ENCODE data around the gene RAPGEF4.

RAPGEF4 gene

DNA sequence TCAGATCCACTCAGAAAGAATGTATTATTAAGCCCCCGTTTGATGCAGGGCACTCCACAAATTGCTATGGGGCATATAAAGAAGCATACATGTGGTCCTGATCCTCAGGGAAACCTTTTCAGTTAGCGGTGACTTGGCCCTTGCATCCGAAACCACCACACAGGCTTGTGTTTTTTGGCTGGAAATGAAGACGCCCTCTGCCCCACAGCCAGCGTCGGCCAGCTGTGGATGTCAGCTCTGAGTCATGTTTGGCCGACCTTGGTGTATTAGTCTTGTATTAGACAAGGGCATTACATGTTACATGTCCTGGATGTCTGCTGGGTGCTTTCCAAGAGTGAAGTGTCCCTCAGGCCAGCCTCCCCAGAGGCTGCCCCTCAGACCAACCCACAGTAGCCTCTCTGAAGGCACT is 232.4 kb downstream of the RAPGEF4 start:
- no peak overlapping the region for H3K4me3 ChIP-seq (ENCODE audit: low read depth, low read length)
- in situ Hi-C loops (cut with HindIII; ENCODE audit: low sequenced_read_pairs): no loop called here
- DNase-seq (ENCODE audit: low read depth, low spot score): peak; percentile 96
- no peak for TF ChIP-seq CTCF (IDR thresholded peaks at IDR 0.05; ENCODE audit: low read depth, low read length)

GRCh38 chr2:172969166-172969565 is 233.5 kb downstream of the RAPGEF4 start:
- DNase-seq (ENCODE audit: low read depth, low spot score): no peak
- in situ Hi-C loops (cut with HindIII; ENCODE audit: low sequenced_read_pairs): no loop called here
- no peak overlapping the region for H3K4me3 ChIP-seq (ENCODE audit: low read depth, low read length)
- TF ChIP-seq CTCF (IDR thresholded peaks at IDR 0.05; ENCODE audit: low read depth, low read length): no peak

- no peak for TF ChIP-seq CTCF (IDR thresholded peaks at IDR 0.05; ENCODE audit: low read depth, low read length)
- in situ Hi-C loops (cut with HindIII; ENCODE audit: low sequenced_read_pairs): no loop called here
- no peak overlapping the region for H3K4me3 ChIP-seq (ENCODE audit: low read depth, low read length)
- no peak for DNase-seq (ENCODE audit: low read depth, low spot score)
Measured at GRCh38 chr2:172969609-172970008, 234.0 kb downstream of the RAPGEF4 start.

DNA sequence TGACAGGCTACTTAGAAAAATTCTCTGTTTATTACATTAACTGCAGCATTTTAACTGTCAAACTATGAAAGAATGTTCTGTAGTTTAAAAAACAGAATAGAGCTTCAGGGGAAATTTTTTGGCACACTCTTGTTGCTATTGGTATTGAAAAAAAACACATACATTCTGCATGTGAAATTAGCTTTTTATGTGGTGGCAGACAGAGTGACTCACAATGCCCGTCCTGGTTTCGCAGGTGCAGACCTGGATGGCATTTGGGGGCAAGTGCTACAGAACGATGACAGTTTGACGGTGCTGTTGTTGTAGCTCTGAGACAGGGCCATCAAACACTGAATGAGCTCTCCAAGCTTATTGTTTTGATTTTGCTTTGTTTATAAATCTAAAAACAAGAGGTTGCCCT is 235.0 kb downstream of the RAPGEF4 start:
- no peak for DNase-seq (ENCODE audit: low read depth, low spot score)
- no peak overlapping the region for H3K4me3 ChIP-seq (ENCODE audit: low read depth, low read length)
- TF ChIP-seq CTCF (IDR thresholded peaks at IDR 0.05; ENCODE audit: low read depth, low read length): no peak
- in situ Hi-C loops (cut with HindIII; ENCODE audit: low sequenced_read_pairs): no loop called here

- in situ Hi-C loops (cut with HindIII; ENCODE audit: low sequenced_read_pairs): no loop called here
- peak; percentile 25 for DNase-seq (ENCODE audit: low read depth, low spot score)
- peak; percentile 88 for TF ChIP-seq CTCF (IDR thresholded peaks at IDR 0.05; ENCODE audit: low read depth, low read length)
- H3K4me3 ChIP-seq (ENCODE audit: low read depth, low read length): no peak overlapping the region
Measured at GRCh38 chr2:172972005-172972619, 236.5 kb downstream of the RAPGEF4 start.

DNA sequence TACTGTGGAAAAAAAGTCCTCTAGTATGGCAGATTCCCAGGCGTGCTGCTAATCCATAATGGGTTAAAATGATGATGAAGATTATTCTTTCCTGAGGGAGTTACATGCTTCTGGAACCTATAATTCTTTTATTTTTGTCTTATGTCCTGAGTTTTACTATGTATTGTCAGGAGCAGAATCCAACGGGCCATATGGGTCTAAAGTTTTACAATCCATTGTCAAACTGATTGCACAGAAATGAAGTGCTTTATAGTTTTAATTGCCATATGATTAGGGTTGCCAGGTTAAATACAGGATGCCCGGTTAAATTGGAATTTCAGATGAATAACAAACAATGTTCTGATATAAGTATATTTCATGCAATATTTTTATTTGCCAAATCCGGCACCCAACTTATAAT is 239.1 kb downstream of the RAPGEF4 start:
- TF ChIP-seq CTCF (IDR thresholded peaks at IDR 0.05; ENCODE audit: low read depth, low read length): no peak
- no peak overlapping the region for H3K4me3 ChIP-seq (ENCODE audit: low read depth, low read length)
- in situ Hi-C loops (cut with HindIII; ENCODE audit: low sequenced_read_pairs): no loop called here
- no peak for DNase-seq (ENCODE audit: low read depth, low spot score)

GRCh38 chr2:172976116-172976515 is 240.5 kb downstream of the RAPGEF4 start:
- no peak for TF ChIP-seq CTCF (IDR thresholded peaks at IDR 0.05; ENCODE audit: low read depth, low read length)
- in situ Hi-C loops (cut with HindIII; ENCODE audit: low sequenced_read_pairs): no loop called here

More at GRCh38 chr2:172976116-172976515, 240.5 kb downstream of the RAPGEF4 start:
- no peak overlapping the region for H3K4me3 ChIP-seq (ENCODE audit: low read depth, low read length)
- DNase-seq (ENCODE audit: low read depth, low spot score): no peak
